H1 (cell line): Measurements from ENCODE around the gene ZMIZ1. TPM values are rescaled to one million over a fixed set of nuclear protein-coding genes. Genes with fewer than 3 reads are reported as not detected.

Experiments
- CHD2 ChIP-seq: IDR thresholded peaks from 2 replicates; pipeline ENCODE4 v1.6.1; 2012; ENCODE audit warnings: low read length, improper control_type of control experiment
- SIX5 ChIP-seq: IDR thresholded peaks from 2 replicates; pipeline ENCODE4 v1.6.1; 2011; ENCODE audit warnings: mild to moderate bottlenecking, low read depth, low read length
- TCF12 ChIP-seq: IDR thresholded peaks from 2 replicates; pipeline ENCODE4 v1.6.1; 2011; ENCODE audit warnings: low read depth, mild to moderate bottlenecking, low read length
- polyA plus RNA-seq, 7 experiments: library from polyadenylated mRNA; depleted of rRNA in 3 of 7; stranded (reverse) in 5 of 7; unstranded in 2 of 7; fragments of >200 nt in 5 of 7; fragments of 200-250 nt in 2 of 7; gene quantifications; 1 replicate in 5 of 7; 2 replicates in 1 of 7; 4 replicates in 1 of 7; pipeline versions ENCODE4 v1.2.1 to v1.2.3, GENCODE V29; 2011 to 2013; ENCODE audit warnings: missing spikeins in 2 of 7, mixed read lengths in 2 of 7
- total RNA-seq: library from RNA; stranded (reverse); fragmentation: NEBNext Ultra II Directional; extraction: Animal tissue kit (Norgen Biotek cat#: 25700); gene quantifications from 2 replicates; pipeline ENCODE4 v1.2.1, GENCODE V29; 2021
- TF ChIP-seq, protein P1 (sequence below), 3 experiments: IDR thresholded peaks; 1 replicate in 2 of 3; 2 replicates in 1 of 3; pipeline versions ENCODE4 v1.5.1 to v1.6.1; 2011; ENCODE audit warnings: low read length in 3 of 3, mild to moderate bottlenecking in 3 of 3, inconsistent platforms in 2 of 3, low read depth in 1 of 3, moderate library complexity in 1 of 3; ENCODE audit not compliant: insufficient read depth in 1 of 3; ENCODE audit errors: control extremely low read depth in 1 of 3

ZMIZ1 gene
- total and polyA plus RNA-seq, 2 of the 8 experiments (the other 6 are each of a cell fraction or from before 2014, with no cell fraction given), result 8.1 to 28.0 TPM

DNA sequence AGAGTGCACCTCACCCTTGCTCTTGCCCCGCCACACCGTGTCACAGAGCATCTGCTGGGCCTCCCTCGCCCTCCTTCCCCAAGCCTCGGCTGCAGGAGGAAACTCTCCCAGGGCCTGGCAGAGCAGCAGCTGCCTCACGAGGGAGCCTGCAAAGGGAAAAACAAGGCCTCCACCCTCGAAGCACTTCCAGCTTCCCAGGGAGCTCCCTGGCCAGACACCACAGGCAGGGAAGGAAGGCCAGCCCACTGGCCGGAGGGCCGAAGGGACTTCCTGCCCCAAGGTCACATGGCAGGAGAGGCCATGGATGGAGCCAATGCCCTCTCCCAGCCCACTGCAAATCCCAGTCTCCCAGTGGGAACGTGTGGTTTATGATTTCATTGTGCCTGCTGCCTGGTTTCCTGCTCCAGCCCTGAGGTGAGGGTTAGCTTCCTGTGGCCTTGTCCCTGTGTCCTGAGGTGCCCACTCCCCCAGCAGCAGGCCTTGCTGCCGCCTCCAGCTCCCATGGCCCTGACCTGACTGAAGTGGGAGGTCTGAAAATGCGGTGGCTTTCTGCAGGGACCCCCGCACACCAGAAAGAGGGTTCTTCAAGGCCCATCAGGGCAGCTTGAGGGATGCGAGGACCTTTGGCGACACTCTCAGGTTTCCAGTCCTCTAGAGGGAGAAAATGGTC lies 178.0 kb downstream of the ZMIZ1 start (continued):
- TF ChIP-seq, protein P1, sequence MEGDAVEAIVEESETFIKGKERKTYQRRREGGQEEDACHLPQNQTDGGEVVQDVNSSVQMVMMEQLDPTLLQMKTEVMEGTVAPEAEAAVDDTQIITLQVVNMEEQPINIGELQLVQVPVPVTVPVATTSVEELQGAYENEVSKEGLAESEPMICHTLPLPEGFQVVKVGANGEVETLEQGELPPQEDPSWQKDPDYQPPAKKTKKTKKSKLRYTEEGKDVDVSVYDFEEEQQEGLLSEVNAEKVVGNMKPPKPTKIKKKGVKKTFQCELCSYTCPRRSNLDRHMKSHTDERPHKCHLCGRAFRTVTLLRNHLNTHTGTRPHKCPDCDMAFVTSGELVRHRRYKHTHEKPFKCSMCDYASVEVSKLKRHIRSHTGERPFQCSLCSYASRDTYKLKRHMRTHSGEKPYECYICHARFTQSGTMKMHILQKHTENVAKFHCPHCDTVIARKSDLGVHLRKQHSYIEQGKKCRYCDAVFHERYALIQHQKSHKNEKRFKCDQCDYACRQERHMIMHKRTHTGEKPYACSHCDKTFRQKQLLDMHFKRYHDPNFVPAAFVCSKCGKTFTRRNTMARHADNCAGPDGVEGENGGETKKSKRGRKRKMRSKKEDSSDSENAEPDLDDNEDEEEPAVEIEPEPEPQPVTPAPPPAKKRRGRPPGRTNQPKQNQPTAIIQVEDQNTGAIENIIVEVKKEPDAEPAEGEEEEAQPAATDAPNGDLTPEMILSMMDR (IDR thresholded peaks at IDR 0.05; ENCODE audit: control extremely low read depth in 1 of 3, insufficient read depth in 1 of 3, low read depth in 1 of 3, low read length in 3 of 3), result no peak
- TF ChIP-seq SIX5 (no peak), CHD2 (no peak), TCF12 (no peak)
